ENCODE results near the gene SLC27A6. TPM values are rescaled to one million over a fixed set of nuclear protein-coding genes. Genes with fewer than 3 reads are reported as not detected.

The SLC27A6 gene
- total RNA-seq, 1 experiment from 2014 or later, result 7.9 TPM

- Histone ChIP-seq H3K9ac (ENCODE audit: low read length) (no peak overlapping the region), H2AFZ (ENCODE audit: low read depth, low read length, poor library complexity, severe bottlenecking) (no peak overlapping the region), H3K27ac (ENCODE audit: low read depth, low read length) (no peak overlapping the region), H3K9me2 (ENCODE audit: insufficient read depth) (no peaks in the 10 kb centered on the region), H3K27me3 (ENCODE audit: insufficient read depth, low read length) (no peaks in the 10 kb centered on the region), H3K4me1 (ENCODE audit: control insufficient read depth in 1 of 2, insufficient read depth in 2 of 2, low read length in 2 of 2) (no peaks in the 10 kb centered on the region), H3K4me2 (ENCODE audit: low read length) (no peak overlapping the region), H3K36me3 (ENCODE audit: control insufficient read depth in 1 of 2, insufficient read depth in 2 of 2, low read length in 2 of 2) (no peaks in the 10 kb centered on the region), H3K4me3 (replicated peaks in 1 of 2; ENCODE audit: low read depth in 1 of 2, low read length in 2 of 2) (no peak overlapping the region), H3K9me3 (ENCODE audit: control insufficient read depth in 1 of 2, insufficient read depth in 1 of 2, low read depth in 1 of 2, low read length in 2 of 2) (no peaks in the 10 kb centered on the region), H4K20me1 (ENCODE audit: insufficient read depth) (no peaks in the 10 kb centered on the region), H3K79me2 (ENCODE audit: insufficient read depth, low read length) (no peaks in the 10 kb centered on the region)
- no TSS peak for BruUV-seq (replicated peaks)
- no peak for ATAC-seq
- ChIA-PET POLR2A (no interaction called here), RAD21 (ENCODE audit: low non-redundant PET in 1 of 2, low total read pairs in 2 of 2, uncharacterized antibody in 2 of 2, unreplicated experiment in 2 of 2) (no interaction called here), CTCF (no interaction called here)
- no peak for DNase-seq (ENCODE audit: low read depth, low spot score)
- TF ChIP-seq, protein P1, sequence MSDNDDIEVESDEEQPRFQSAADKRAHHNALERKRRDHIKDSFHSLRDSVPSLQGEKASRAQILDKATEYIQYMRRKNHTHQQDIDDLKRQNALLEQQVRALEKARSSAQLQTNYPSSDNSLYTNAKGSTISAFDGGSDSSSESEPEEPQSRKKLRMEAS (IDR thresholded peaks at IDR 0.05), result no peak
- TF ChIP-seq, protein P2, sequence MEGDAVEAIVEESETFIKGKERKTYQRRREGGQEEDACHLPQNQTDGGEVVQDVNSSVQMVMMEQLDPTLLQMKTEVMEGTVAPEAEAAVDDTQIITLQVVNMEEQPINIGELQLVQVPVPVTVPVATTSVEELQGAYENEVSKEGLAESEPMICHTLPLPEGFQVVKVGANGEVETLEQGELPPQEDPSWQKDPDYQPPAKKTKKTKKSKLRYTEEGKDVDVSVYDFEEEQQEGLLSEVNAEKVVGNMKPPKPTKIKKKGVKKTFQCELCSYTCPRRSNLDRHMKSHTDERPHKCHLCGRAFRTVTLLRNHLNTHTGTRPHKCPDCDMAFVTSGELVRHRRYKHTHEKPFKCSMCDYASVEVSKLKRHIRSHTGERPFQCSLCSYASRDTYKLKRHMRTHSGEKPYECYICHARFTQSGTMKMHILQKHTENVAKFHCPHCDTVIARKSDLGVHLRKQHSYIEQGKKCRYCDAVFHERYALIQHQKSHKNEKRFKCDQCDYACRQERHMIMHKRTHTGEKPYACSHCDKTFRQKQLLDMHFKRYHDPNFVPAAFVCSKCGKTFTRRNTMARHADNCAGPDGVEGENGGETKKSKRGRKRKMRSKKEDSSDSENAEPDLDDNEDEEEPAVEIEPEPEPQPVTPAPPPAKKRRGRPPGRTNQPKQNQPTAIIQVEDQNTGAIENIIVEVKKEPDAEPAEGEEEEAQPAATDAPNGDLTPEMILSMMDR (IDR thresholded peaks at IDR 0.05 in 2 of 3, conservative IDR thresholded peaks at IDR 0.05 in 1 of 3; ENCODE audit: borderline replicate concordance in 1 of 3, insufficient read depth in 1 of 3, low read depth in 2 of 3, low read length in 2 of 3), result no peak
- no peak for TF ChIP-seq EZH2 (IDR thresholded peaks at IDR 0.05)
- TF ChIP-seq EZH2phosphoT487 (IDR thresholded peaks at IDR 0.05; ENCODE audit: borderline replicate concordance), result no peak
- TF ChIP-seq SRF (IDR thresholded peaks at IDR 0.05; ENCODE audit: low read depth), result no peak
- TF ChIP-seq, protein P3, sequence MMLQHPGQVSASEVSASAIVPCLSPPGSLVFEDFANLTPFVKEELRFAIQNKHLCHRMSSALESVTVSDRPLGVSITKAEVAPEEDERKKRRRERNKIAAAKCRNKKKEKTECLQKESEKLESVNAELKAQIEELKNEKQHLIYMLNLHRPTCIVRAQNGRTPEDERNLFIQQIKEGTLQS (IDR thresholded peaks at IDR 0.05), result no peak
- TF ChIP-seq REST (IDR thresholded peaks at IDR 0.05; ENCODE audit: low read depth), result no peak
- intact Hi-C loops (cut with micrococcal nuclease), result loop anchor here (10.0 kb wide), 1 partner anchor 836 kb away; no protein-coding TSS in a partner anchor
These were observed 86.0 kb downstream of the SLC27A6 start for GRCh38 chr5:129051283-129051682.
